Panc1 (cell line): ENCODE results near the gene TM4SF5. TPM values are rescaled to one million over a fixed set of nuclear protein-coding genes. Genes with fewer than 3 reads are reported as not detected.

Experiments used
- ATAC-seq: fragments of 200-7000 bp; cut with Tn5 transposase; 2 replicates; pipeline ENCODE4 v1.9.1; 2020; ENCODE audit warnings: mild to moderate bottlenecking, moderate library complexity
- BruUV-seq: library from RNA; stranded (reverse); fragments of 400-500 nt; replicated peaks from 2 replicates; lab custom pipeline; 2021; lab: Mats Ljungman, UMichigan
- CTCF ChIA-PET: fragments of 300-600 bp; sonication (Branson Sonifier 250); formaldehyde crosslinking; loops from one replicate; lab custom pipeline; 2022; ENCODE audit warnings: antibody characterized with exemption; lab: Charles Lee
- POLR2A ChIA-PET: fragments of 300-600 bp; sonication (Branson Sonifier 250); formaldehyde crosslinking; loops from one replicate; lab custom pipeline; 2022; ENCODE audit warnings: antibody characterized with exemption; lab: Charles Lee
- DNase-seq: peaks from one replicate; pipeline ENCODE4 v3.0.0-alpha.2; 2010; ENCODE audit warnings: low read depth, low spot score
- H3K27ac ChIP-seq: 2 replicates; pipeline ENCODE4 v1.5.1; 2011; ENCODE audit warnings: mild to moderate bottlenecking, low read length, inconsistent platforms
- H3K27me3 ChIP-seq: fragments of 200-500 bp; sonication (Bioruptor generic); 2 replicates; pipeline ENCODE4 v1.6.0; 2014; ENCODE audit warnings: low read length, inconsistent platforms; ENCODE audit not compliant: control insufficient read depth, insufficient read depth
- H3K36me3 ChIP-seq: fragments of 200-500 bp; sonication (Bioruptor generic); 2 replicates; pipeline ENCODE4 v1.5.1; 2014; ENCODE audit warnings: inconsistent platforms, mild to moderate bottlenecking, low read length, moderate library complexity; ENCODE audit not compliant: control insufficient read depth, insufficient read depth
- H3K4me1 ChIP-seq: 2 replicates; pipeline ENCODE4 v1.5.1; 2011; ENCODE audit warnings: inconsistent platforms, mild to moderate bottlenecking, low read length, moderate library complexity; ENCODE audit not compliant: control insufficient read depth, insufficient read depth
- H3K4me3 ChIP-seq, 2 experiments: 2 replicates each; pipeline ENCODE4 v1.5.1; 2011 to 2012; ENCODE audit warnings: low read depth in 2 of 2, low read length in 2 of 2, mild to moderate bottlenecking in 2 of 2, inconsistent platforms in 1 of 2, moderate library complexity in 1 of 2
- H3K9me3 ChIP-seq: fragments of 200-500 bp; sonication (Bioruptor generic); 2 replicates; pipeline ENCODE4 v1.5.1; 2014; ENCODE audit warnings: low read depth, mild to moderate bottlenecking, inconsistent platforms, low read length, moderate library complexity; ENCODE audit not compliant: control insufficient read depth, insufficient read depth
- CTCF ChIP-seq: fragments of 450-650 bp; IDR thresholded peaks from 2 replicates; pipeline ENCODE4 v1.5.1; 2017; ENCODE audit warnings: mild to moderate bottlenecking
- POLR2AphosphoS5 ChIP-seq: IDR thresholded peaks from 2 replicates; pipeline ENCODE4 v1.6.1; 2012; ENCODE audit warnings: mild to moderate bottlenecking, low read depth, low read length, moderate library complexity
- REST ChIP-seq, 2 experiments: IDR thresholded peaks; 2 replicates each; pipeline ENCODE4 v1.6.1; 2011 to 2012; ENCODE audit warnings: low read depth in 2 of 2, control low read depth in 1 of 2, low read length in 1 of 2, mild to moderate bottlenecking in 1 of 2, moderate library complexity in 1 of 2; ENCODE audit not compliant: insufficient read depth in 1 of 2
- SIN3A ChIP-seq: IDR thresholded peaks from 2 replicates; pipeline ENCODE4 v1.6.1; 2012; ENCODE audit warnings: low read depth, mild to moderate bottlenecking, low read length, moderate library complexity, borderline replicate concordance; ENCODE audit not compliant: insufficient read depth
- TCF7L2 ChIP-seq: IDR thresholded peaks from 2 replicates; pipeline ENCODE4 v1.6.1; 2011; ENCODE audit warnings: mild to moderate bottlenecking, low read depth, low read length, inconsistent platforms
- in situ Hi-C: cut with HindIII; loops from 2 replicates; pipeline ENCODE4 v1.10.0; 2016; ENCODE audit warnings: low sequenced_read_pairs, low pct_unique_long_range_greater_than_20kb
- intact Hi-C: fragments of 100-400 bp; cut with micrococcal nuclease; formaldehyde crosslinking; loops from one replicate; pipeline ENCODE4 v1.10.0; 2022; ENCODE audit not compliant: unreplicated experiment
- total RNA-seq: library from RNA; stranded (reverse); gene quantifications from one replicate; pipeline ENCODE4 v1.2.1, GENCODE V29; 2021; ENCODE audit not compliant: unreplicated experiment

The TM4SF5 gene
- total RNA-seq, 1 experiment from 2014 or later, result not detected

GRCh38 chr17:4743898-4744297, 27.8 kb upstream of the TM4SF5 start:
- H3K27ac ChIP-seq, result no peak overlapping the region
- ATAC-seq (no peak), DNase-seq (no peak)
- no TSS peak for BruUV-seq
- peaks cover 4% of the 10 kb centered on the region for H3K27me3 ChIP-seq
- in situ Hi-C loops (no loop called here), intact Hi-C loops (no loop called here)
- ChIA-PET POLR2A (no interaction called here), CTCF (no interaction called here)
- no peaks in the 10 kb centered on the region for H3K36me3 ChIP-seq
- no peaks in the 10 kb centered on the region for H3K4me1 ChIP-seq
- H3K9me3 ChIP-seq, result no peaks in the 10 kb centered on the region
- no peak overlapping the region for H3K4me3 ChIP-seq
- TF ChIP-seq POLR2AphosphoS5 (no peak), REST (IDR thresholded peaks at IDR 0.05; ENCODE audit: insufficient read depth in 1 of 2, low read depth in 2 of 2, low read length in 1 of 2) (no peak), CTCF (no peak), TCF7L2 (no peak), SIN3A (no peak)

GRCh38 chr17:4744999-4745969, 26.4 kb upstream of the TM4SF5 start:
- intact Hi-C loops, result no loop called here
- no peaks in the 10 kb centered on the region for H3K9me3 ChIP-seq
- POLR2A ChIA-PET, result no interaction called here
- H3K4me3 ChIP-seq, result no peak overlapping the region
- DNase-seq (no peak), ATAC-seq (0 out of 2 replicates have a peak, but pooled peaks have one; percentile 40)
- in situ Hi-C loops, result no loop called here
- BruUV-seq, result no TSS peak
- no peak overlapping the region for H3K27ac ChIP-seq
- TF ChIP-seq REST (IDR thresholded peaks at IDR 0.05; ENCODE audit: insufficient read depth in 1 of 2, low read depth in 2 of 2, low read length in 1 of 2) (no peak), SIN3A (no peak), TCF7L2 (no peak), CTCF (no peak), POLR2AphosphoS5 (no peak)
- peaks cover 2% of the 10 kb centered on the region for H3K27me3 ChIP-seq
- CTCF ChIA-PET, result no interaction called here
- no peaks in the 10 kb centered on the region for H3K4me1 ChIP-seq
- H3K36me3 ChIP-seq, result no peaks in the 10 kb centered on the region
